PC-9 (cell line): ENCODE measurements around the gene ISM2.

Experiments used
- EZH2 ChIP-seq: fragments of 200-600 bp; sonication (generic); IDR thresholded peaks from 2 replicates; pipeline ENCODE4 v1.8.0; 2017; ENCODE audit warnings: antibody characterized with exemption, low read depth
- TF ChIP-seq, protein P1 (sequence below): fragments of 200-600 bp; sonication (generic); conservative IDR thresholded peaks from 2 replicates; pipeline ENCODE4 v1.6.1; 2017; ENCODE audit warnings: mixed run types, antibody characterized with exemption, mild to moderate bottlenecking, moderate library complexity

DNA sequence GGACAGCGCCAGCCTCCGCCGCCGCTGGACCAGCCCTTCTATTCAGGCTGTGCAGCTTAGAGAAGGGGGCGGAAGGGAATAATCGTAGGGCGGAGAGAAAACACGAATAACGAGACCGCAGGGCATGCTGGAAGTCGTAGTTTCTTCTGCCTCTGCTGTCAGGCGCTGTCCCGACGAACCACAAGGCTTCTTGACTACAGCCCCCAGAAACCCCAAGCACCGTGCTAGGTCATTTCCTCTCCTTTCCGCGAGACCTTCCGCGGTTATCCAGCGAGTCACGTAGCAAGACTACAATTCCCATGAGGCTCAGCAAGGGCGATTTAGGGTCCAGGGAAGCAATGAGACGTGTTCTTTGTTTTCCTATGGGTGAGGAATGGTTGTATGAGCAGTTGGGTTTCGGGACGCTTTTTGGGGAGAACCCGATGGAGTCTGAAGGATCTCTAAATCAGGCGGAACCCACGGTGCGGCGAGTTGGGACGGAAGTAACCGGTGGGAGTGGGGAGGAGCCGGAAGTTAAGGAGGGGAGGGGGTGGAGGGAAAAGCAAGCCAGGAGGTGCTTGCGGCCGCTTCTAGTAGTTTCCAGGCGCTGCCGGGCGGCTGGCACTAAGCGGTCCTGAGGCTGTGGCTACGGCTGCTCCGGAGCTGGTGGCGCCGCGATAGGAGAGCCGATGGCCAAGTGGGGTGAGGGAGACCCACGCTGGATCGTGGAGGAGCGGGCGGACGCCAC is 40.9 kb downstream of the ISM2 start, which contains the start of the genes AHSA1 and VIPAS39:
- TF ChIP-seq, protein P1, sequence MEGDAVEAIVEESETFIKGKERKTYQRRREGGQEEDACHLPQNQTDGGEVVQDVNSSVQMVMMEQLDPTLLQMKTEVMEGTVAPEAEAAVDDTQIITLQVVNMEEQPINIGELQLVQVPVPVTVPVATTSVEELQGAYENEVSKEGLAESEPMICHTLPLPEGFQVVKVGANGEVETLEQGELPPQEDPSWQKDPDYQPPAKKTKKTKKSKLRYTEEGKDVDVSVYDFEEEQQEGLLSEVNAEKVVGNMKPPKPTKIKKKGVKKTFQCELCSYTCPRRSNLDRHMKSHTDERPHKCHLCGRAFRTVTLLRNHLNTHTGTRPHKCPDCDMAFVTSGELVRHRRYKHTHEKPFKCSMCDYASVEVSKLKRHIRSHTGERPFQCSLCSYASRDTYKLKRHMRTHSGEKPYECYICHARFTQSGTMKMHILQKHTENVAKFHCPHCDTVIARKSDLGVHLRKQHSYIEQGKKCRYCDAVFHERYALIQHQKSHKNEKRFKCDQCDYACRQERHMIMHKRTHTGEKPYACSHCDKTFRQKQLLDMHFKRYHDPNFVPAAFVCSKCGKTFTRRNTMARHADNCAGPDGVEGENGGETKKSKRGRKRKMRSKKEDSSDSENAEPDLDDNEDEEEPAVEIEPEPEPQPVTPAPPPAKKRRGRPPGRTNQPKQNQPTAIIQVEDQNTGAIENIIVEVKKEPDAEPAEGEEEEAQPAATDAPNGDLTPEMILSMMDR = no peak
- no peak for TF ChIP-seq EZH2
